Activated effector memory CD4-positive, alpha-beta T cell treated with anti-CD3 and anti-CD28 coated beads, Interleukin-2, amount 50 U/mL, for 16 hours (primary cell): ENCODE data around the gene TP53BP1.

Source experiments
- DNase-seq: peaks from one replicate; pipeline ENCODE4 v3.0.0-alpha.2; 2020

Gene TP53BP1

GRCh38 chr15:43519196-43519595 lies 26.2 kb upstream of the TP53BP1 start:
- DNase-seq = no peak

GRCh38 chr15:43518197-43518761 lies 25.3 kb upstream of the TP53BP1 start:
- no peak for DNase-seq

DNA sequence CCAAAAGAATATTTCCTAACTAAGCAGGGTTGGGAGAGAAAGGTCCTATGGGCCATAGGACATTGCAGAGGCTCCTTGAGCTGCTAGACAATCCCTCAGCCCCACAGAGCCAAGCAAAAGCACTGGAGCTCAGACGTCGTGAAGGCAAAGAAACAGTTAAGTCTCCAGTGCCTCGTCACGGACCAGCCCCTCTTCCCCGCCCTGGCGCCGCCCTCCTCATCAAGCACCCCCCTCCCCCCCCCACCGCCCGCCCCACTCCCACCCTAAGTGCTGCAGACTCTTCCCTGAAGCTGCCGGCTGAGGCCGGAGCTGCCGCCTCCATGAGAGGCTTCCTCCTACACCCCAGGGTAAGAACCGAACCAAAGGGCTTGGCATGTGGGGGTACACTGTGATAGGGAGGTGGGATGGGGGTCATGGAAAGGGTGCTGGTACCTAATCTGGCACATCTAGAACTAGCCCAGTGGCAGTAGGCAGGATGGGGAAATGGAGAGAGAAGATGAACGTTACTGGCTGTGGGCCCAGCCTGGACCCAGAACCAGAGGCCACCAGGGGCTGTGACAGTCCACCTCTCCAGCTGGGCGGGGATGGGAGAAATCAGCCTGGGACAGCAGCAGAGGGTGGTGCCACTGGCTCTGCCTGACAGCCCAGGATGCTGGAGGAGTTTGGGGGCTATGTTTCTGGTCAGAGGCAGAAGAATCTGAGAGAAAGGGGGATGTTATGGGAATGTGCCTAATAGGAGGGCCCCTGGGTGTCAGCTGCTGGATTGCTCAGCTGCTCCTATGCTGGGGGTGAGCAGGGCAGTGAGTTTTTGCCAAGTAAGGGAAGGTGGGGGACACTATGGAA lies 24.6 kb upstream of the TP53BP1 start, which contains the start of gene MAP1A:
MAP1A (plus strand) TSS at position 255 of the 843 bp plus-strand sequence. CDS start 3,866 bp downstream, outside the sequence.
- DNase-seq = no peak

- no peak for DNase-seq
Measured at GRCh38 chr15:43516801-43517353, 23.9 kb upstream of the TP53BP1 start.

DNA sequence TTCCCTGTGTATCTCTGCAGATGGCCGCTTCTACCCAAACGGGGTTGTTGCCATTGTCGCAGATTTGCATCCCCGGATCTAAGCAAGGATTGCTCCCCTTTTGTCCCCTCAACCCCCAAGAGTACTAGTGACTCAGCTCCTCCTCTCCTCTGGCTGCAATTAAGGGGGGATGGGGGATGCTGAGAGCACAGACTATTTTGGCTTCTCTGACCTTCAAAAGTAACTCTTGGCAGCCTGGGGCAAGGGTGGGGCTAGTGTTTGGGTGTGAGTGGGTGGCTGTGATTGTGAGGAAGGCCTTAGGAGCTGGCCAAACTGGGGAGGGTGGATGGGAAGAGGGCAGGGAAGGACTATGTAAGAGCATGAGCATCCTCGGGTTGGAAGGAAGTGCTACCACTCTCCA lies 23.2 kb upstream of the TP53BP1 start:
- no peak for DNase-seq

DNA sequence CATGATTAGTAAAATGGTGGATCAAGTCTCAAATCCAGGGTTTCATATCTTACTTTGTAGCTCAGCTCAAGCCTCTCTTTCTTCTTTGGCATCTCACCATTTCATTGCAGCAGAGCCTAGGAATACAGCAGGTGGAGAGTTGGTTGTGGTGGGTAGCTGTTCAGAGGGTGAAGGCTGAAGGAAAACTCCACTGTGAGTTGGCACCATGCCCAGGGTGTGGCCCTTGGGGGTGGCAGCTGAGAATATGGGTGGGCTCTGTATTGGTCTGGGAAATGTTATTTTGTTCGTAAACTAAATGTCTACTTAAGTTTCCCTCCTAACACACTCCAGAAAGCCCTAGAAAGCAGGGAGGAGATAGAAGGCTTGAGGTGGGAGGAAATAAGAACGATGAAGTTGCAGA lies 22.8 kb upstream of the TP53BP1 start:
- no peak for DNase-seq

GRCh38 chr15:43514241-43515057 lies 21.5 kb upstream of the TP53BP1 start:
- DNase-seq = no peak

DNA sequence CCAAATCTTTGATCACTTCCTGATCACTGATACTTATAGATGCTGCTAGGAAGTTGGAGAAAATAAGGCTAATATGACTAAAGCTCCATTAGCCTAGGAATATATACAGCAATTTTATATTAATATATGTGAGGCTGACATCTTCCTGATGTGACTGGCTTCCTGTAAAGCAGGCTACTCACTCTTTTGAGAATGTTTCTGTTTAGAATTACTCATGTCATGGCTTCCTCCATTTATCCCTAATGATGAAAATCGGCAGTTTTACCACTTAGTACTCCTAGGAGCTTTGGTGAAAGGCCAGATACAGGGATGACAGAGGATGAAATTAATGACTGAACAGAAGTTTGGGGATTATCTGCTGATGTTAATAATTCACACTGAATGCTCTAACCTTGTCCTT lies 20.6 kb upstream of the TP53BP1 start:
- DNase-seq = no peak

DNA sequence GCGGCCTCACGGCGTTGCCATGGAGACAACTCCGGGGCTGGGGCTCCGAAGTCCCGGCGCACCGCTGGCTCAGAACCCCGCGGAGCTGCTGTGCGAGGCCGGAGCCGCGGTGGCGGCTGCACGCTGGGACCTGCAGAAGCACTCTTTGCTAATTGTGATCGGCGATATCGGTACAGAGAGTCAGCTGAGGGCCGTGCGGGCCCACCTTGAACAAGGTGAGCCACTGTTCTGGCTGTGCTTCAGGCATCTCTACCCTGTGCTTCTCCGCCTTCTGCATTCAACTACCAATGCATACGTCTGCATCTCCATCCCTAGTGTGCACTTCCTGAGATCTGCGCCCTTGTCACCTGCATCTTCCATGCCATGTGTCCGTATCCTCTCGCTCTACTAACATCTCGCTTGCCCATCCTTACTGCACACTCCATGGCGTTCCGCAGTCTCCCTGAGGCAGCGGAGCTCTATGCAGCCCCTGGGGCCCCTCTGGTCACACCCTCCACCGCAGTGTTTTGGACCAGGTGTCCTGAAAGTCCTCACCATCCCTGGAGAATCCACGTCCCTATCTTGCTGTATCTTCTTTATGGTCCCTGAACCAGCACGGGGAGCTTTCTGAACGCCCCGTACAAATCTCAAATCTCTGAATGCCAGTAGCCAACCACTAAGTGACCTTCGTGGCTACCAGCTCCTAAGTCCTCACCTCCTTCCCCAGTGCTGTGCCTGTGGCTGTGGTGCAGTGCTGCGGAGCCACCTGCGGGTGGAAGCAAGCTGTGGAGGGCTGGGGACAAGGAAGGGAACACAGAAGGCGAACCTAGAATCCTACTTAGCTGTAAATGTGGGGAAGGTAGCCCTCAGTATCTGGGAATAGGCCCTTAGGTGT lies 18.3 kb upstream of the TP53BP1 start:
- peak; percentile 71 for DNase-seq

DNA sequence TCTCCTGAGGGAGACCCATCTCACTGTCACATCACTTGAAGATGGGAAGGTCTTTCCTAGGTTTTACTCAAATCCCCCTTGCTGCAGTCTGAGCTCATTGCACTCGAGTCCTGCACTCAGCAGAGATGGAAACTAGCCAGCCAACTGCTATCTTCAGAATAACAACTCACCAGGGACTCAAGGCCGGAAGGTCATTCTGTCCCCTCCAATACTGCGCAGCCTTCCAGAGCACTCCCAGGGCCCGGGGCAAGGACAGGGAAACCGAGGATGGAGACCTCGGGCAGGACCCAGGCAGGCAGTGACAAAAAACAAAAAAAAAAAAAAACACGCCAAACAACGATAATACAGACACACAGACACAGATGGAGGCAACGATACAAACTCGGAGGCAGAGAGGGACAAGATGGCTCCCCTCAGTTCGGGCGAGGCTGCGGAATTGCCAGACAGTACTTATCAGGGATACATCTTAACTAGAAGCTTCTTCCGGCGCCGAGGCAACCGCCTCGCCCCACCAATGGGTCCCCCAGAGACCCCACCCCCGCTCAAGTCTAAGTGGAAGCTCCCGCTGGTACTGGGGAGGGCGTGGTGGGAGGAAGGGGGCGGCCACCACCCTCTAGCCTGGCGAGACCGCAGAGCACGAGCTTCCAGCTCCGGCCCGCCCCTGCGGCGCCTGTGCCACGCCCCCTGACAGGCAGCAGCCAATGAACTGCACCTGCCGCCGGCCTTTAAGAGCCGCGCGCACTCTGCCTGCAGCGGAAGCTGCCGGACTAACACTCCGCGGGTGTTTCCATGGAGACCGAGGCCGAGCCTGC lies 17.4 kb upstream of the TP53BP1 start:
- peak; percentile 98 for DNase-seq

DNA sequence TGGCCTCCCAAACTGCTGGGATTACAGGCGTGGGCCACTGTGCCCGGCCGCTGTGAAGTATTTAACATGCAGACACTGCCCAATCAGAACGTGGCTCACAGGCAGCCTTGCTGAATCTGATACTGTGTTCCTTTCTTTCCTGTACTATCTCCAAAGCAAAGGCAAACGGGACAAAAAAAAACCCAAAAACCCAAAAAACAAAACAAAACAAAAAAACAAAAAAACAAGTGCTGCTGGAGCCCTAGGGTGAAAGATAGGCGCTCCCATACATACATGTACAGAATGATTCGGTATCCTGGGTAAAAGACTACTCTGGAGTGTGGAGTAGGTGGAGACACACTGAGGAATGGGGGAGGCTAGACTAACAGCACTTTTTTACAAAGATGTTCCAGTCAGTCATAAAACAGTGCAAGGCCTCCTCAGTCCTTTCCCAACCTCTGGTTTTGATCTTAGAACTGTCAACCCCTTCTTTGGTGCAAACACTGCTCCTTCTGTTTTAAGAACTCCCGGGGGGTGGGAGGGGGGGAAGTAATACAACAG lies 16.8 kb upstream of the TP53BP1 start:
- DNase-seq = no peak

GRCh38 chr15:43508991-43509659 lies 16.2 kb upstream of the TP53BP1 start:
- no peak for DNase-seq

DNA sequence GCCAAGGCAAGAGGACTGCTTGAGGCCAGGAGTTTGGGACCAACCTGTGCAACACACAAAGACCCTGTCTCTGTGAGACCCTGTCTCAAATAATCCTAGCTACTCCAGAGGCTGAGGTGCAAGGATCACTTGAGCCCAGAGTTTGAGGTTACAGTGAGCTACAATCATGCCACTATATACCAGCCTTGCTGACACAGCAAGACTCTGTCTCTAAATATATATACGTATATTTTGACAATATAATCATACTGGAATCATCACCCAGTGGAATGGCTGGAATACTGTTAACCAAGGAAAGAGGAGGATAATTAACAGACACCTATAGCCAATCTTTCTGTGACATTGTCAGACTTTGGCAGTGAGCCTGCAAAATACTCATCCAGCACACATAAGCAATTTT lies 15.5 kb upstream of the TP53BP1 start:
- no peak for DNase-seq

GRCh38 chr15:43505738-43506137 lies 12.8 kb upstream of the TP53BP1 start:
- no peak for DNase-seq

DNA sequence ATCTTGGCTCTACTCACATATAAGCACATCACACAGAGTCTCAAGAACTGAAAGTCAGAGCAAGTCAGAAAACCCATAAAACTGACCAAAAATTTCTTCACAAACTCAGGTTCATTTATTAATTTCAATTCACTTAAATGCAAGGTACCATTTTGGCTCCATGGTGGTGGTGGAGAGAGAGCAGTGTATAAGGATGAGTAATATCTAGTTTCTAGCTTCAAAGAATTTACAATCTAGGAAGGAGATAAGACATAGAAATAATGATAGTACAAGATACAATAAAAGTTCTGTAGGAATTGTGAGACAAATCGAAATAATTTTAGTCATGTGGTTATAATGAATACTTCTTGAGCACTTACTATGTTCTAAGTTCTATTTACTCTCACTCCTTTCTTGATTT lies 6.7 kb upstream of the TP53BP1 start:
- DNase-seq = no peak

- no peak for DNase-seq
Measured at GRCh38 chr15:43498990-43499389, 6.0 kb upstream of the TP53BP1 start.

GRCh38 chr15:43493703-43494472 lies 932 bp upstream of the TP53BP1 start:
- no peak for DNase-seq

DNA sequence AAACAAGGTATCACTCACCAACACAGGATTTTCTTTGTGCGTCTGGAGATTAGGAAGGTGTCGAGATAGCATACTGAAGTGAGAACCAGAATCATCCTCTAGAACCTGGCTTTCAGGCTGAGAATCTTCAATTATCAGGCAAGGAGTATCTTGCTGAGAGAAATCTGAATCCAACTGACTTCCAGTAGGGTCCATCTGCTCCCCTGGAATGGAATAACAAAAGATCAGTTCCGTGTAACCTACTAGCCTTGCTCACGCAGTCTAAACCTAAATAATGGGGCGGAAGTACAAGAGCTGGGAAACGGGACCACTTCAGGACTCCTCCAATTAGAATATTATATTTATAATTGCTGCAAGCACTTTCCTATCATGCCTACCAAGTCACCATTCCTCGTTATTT lies 690 bp downstream of the TP53BP1 start:
- DNase-seq = no peak

GRCh38 chr15:43489191-43489590 lies 3.8 kb downstream of the TP53BP1 start:
- no peak for DNase-seq

DNA sequence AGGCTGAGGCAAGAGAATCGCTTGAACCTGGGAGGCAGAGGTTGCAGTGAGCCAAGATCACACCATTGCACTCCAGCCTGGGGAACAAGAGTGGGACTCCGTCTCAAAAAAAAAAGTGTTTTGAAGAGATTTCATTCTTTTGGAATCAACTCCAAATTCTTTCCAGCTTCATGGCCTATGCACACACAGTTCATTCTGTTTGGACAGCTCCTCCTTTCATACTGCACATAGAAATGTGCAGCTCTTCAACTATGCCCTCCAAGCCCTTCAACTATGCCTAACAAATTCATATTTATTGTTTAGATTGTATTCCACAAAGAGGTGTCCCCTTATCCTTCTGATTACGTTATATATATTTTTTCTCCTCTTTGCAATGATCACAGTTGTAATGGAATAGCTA lies 4.2 kb downstream of the TP53BP1 start:
- DNase-seq = no peak
